NB4 (cell line): ENCODE results near the gene SIMC1.
"Not testable (repeated sequence)": the region's sequence is repeated elsewhere in the genome, so short reads cannot be mapped to it uniquely, and the experiment has no call there.

Experiments
- CTCF ChIP-seq: IDR thresholded peaks from one replicate; pipeline ENCODE4 v1.5.1; 2012; ENCODE audit warnings: low read depth, low read length
- MYC ChIP-seq: IDR thresholded peaks from 2 replicates; pipeline ENCODE4 v1.6.1; 2011; ENCODE audit warnings: low read depth, low read length
- POLR2A ChIP-seq: IDR thresholded peaks from 2 replicates; pipeline ENCODE4 v1.6.1; 2011; ENCODE audit warnings: mild to moderate bottlenecking; ENCODE audit not compliant: insufficient read length; ENCODE audit errors: extremely low read depth
- TF ChIP-seq, protein P1 (sequence below): IDR thresholded peaks from 2 replicates; pipeline ENCODE4 v1.6.1; 2011; ENCODE audit warnings: low read depth, low read length

GRCh38 chr5:176198299-176198698, 39.9 kb upstream of the SIMC1 start:
- not testable (repeated sequence) for TF ChIP-seq CTCF, POLR2A, MYC
- TF ChIP-seq, protein P1, sequence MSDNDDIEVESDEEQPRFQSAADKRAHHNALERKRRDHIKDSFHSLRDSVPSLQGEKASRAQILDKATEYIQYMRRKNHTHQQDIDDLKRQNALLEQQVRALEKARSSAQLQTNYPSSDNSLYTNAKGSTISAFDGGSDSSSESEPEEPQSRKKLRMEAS = not testable (repeated sequence)
